Type B pancreatic cell (in vitro differentiated cells): ENCODE measurements around the gene AGAP3. TPM values are rescaled to one million over a fixed set of nuclear protein-coding genes. Genes with fewer than 3 reads are reported as not detected.

ENCODE experiments used
- DNase-seq: peaks from one replicate; pipeline ENCODE4 v3.0.0; 2021; ENCODE audit warnings: mixed read lengths; ENCODE audit not compliant: unreplicated experiment; ENCODE audit errors: extremely low spot score
- H3K27ac Mint-ChIP-seq: 2 replicates; pipeline ENCODE4 v1.8.0; 2021; ENCODE audit warnings: mild to moderate bottlenecking, mixed read lengths
- H3K27me3 Mint-ChIP-seq: 2 replicates; pipeline ENCODE4 v1.8.0; 2021; ENCODE audit warnings: mixed read lengths
- H3K36me3 Mint-ChIP-seq: 2 replicates; pipeline ENCODE4 v1.8.0; 2021; ENCODE audit warnings: mixed read lengths
- H3K4me1 Mint-ChIP-seq: one replicate; pipeline ENCODE4 v1.8.0; 2021; ENCODE audit warnings: mixed read lengths; ENCODE audit not compliant: unreplicated experiment
- H3K4me3 Mint-ChIP-seq: 2 replicates; pipeline ENCODE4 v1.8.0; 2021; ENCODE audit warnings: mild to moderate bottlenecking, mixed read lengths
- H3K9me3 Mint-ChIP-seq: 2 replicates; pipeline ENCODE4 v1.8.0; 2021; ENCODE audit warnings: mixed read lengths
- total RNA-seq: library from RNA; stranded (reverse); gene quantifications from 2 replicates; pipeline ENCODE4 v1.2.1, GENCODE V29; 2021; ENCODE audit warnings: low replicate concordance
- TF ChIP-seq, protein P1 (sequence below): fragments of 200-600 bp; sonication (generic); conservative IDR thresholded peaks from 2 replicates; pipeline ENCODE4 v1.5.0; 2021; ENCODE audit warnings: antibody characterized with exemption, mild to moderate bottlenecking

The AGAP3 gene
- total RNA-seq, 1 donor from 2014 or later, result 114 TPM

DNA sequence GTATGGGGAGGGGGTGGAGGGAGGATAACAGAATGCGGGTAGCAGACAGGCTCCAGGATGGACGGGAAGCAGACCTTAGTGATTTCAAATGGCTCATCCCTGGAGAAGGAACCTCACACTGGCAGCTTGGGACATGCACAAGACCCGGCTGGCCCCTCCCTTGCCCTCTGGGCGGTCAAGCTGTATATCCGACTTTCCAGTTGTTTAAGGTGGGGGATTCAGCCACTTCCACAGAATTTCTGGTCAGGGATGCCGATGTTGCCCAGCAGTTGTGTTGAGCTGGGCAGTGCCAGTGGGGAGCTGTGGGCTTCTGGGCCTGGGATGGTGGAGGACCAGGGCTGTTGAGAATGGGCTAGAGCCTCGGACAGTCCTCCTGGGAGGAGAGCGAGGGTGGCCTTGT, 42.4 kb downstream of the AGAP3 start:
- Mint-ChIP-seq H3K4me3 (peak overlapping the region; percentile 22), H3K9me3 (no peaks in the 10 kb centered on the region), H3K27me3 (peaks cover 3% of the 10 kb centered on the region), H3K36me3 (peaks cover 8% of the 10 kb centered on the region), H3K4me1 (peaks cover 24% of the 10 kb centered on the region), H3K27ac (no peak overlapping the region)
- TF ChIP-seq, protein P1, sequence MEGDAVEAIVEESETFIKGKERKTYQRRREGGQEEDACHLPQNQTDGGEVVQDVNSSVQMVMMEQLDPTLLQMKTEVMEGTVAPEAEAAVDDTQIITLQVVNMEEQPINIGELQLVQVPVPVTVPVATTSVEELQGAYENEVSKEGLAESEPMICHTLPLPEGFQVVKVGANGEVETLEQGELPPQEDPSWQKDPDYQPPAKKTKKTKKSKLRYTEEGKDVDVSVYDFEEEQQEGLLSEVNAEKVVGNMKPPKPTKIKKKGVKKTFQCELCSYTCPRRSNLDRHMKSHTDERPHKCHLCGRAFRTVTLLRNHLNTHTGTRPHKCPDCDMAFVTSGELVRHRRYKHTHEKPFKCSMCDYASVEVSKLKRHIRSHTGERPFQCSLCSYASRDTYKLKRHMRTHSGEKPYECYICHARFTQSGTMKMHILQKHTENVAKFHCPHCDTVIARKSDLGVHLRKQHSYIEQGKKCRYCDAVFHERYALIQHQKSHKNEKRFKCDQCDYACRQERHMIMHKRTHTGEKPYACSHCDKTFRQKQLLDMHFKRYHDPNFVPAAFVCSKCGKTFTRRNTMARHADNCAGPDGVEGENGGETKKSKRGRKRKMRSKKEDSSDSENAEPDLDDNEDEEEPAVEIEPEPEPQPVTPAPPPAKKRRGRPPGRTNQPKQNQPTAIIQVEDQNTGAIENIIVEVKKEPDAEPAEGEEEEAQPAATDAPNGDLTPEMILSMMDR, result no peak
- DNase-seq, result no peak

DNA sequence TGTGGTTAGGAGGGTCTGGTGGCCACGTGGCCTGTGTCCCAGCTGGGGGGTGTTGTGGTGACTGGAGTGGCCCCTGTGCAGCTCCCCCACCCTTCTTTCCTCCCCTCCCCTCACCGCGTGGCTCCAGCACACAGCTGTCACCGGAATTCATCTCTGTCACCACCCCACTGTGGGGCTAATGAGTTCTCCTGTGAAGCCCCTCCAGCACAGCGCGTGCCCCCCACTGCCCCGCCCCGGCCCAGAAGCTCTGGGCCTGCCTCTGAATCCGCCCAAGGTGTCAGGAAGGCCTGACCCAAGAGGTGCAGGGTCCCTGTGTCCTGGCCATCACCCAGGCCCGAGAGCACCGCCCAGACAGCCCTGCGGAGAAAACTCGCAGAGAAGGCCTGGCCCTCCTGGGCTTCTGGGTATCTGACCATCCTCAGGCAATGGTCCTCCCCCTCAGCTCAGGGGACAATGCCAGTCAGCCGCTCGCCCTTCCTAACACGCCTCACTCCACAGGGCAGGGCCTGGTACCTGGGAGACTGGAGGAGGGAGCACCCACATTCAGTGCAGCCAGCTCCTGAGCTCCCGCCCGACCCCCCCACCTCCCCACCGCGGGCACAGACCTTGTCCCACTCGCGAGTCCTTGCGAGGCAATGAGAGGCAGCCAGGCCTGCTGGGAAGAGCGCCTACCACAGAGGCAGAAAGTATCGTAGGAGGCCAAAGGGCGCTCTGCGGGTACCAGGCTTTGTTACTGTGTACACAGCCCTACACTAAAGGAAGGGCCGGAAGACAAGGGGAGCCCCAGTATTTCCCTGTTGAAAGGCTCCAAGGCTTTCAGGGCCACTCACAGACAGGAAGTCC, 43.1 kb downstream of the AGAP3 start:
- H3K27me3 Mint-ChIP-seq, result no peaks in the 10 kb centered on the region
- H3K4me1 Mint-ChIP-seq, result peaks cover 18% of the 10 kb centered on the region
- H3K27ac Mint-ChIP-seq, result no peak overlapping the region
- TF ChIP-seq, protein P1, result no peak
- H3K36me3 Mint-ChIP-seq, result peaks cover 3% of the 10 kb centered on the region
- DNase-seq, result no peak
- no peaks in the 10 kb centered on the region for H3K9me3 Mint-ChIP-seq
- H3K4me3 Mint-ChIP-seq, result no peak overlapping the region

DNA sequence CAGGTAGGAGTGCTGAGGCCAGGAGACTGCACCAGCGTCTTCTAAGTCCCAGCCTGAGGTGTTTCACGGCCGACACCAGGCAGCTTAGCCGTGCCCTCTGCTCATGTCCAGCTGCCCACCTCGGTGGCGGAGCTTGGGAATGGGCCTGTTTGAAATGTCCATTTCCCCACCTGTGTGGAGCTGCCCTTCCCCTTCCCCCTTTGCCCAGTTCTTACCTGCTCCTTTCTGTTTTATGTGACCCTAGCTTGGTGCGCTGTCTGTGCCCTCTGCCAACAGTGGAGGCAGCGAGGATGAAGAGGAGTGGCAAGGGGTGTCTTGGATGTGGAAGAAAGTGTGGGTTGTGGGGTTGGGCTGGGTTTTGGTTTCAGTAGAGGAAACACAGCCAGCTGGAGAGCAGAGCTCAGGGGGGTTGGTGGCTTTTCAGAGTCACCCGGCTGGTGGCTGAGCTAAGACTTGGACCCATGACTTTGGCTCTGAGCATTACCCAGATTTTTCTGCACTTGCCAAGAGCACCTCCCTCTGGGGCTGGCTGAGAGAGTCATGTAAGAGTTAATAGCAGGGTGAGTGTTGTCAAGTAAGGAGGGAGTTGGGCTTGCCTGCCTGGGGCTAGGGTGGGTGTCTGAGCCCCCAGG, 43.8 kb downstream of the AGAP3 start:
- no peak overlapping the region for H3K27ac Mint-ChIP-seq
- peaks cover 3% of the 10 kb centered on the region for H3K36me3 Mint-ChIP-seq

DNA sequence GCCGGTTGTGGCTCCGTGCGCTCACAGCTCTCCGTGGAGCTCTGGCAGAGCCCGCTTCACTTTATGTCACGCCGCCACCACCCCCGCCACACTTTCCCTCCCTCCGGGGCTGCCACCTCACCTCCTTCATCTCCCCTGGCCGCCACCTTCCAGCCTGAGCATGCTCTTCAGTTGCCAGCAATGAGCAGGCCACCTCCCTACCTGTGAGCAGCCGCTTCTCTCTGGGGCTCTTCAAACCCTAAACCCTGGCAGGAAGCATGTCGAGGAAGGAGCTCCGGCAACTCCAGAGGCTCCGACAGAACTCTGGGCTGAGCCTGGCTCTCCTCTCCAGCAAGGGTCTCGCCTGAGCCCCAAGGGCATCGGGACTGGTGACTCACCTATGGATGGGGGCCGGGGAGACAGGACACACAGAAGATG, 44.5 kb downstream of the AGAP3 start:
- Mint-ChIP-seq H3K4me1 (peaks cover 14% of the 10 kb centered on the region), H3K4me3 (no peak overlapping the region), H3K27ac (no peak overlapping the region), H3K36me3 (peaks cover 3% of the 10 kb centered on the region), H3K27me3 (no peaks in the 10 kb centered on the region), H3K9me3 (no peaks in the 10 kb centered on the region)
- TF ChIP-seq, protein P1, result no peak
- DNase-seq, result no peak

More for the DNA sequence above, 43.8 kb downstream of the AGAP3 start:
- no peak for DNase-seq
- Mint-ChIP-seq H3K4me3 (no peak overlapping the region), H3K27me3 (no peaks in the 10 kb centered on the region), H3K9me3 (no peaks in the 10 kb centered on the region), H3K4me1 (peaks cover 14% of the 10 kb centered on the region)
- TF ChIP-seq, protein P1, result no peak

DNA sequence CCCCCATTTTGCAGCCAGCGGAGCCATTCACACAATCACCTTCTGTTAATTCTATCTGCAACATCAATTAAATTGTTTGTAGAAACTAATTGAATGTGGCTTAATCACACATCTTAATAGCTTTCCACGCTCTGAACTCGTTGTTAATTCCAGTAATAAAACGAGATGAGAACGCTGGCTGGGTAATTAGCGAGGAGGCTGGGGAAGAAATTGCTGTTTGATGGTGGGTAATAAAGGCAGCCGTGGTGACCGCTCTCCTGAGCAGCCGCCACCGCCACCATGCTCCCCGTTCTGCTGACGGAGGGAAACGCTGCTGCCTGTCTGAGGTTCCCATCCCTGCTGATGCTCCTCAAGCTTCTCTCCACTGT, 44.9 kb downstream of the AGAP3 start:
- H3K4me1 Mint-ChIP-seq, result peaks cover 16% of the 10 kb centered on the region
- no peaks in the 10 kb centered on the region for H3K27me3 Mint-ChIP-seq
- TF ChIP-seq, protein P1, result no peak
- no peak for DNase-seq
- no peak overlapping the region for H3K4me3 Mint-ChIP-seq
- H3K9me3 Mint-ChIP-seq, result no peaks in the 10 kb centered on the region
- H3K27ac Mint-ChIP-seq, result no peak overlapping the region
- H3K36me3 Mint-ChIP-seq, result peaks cover 3% of the 10 kb centered on the region
